AG04450 (cell line): ENCODE measurements around the gene NKX6-2. TPM values are rescaled to one million over a fixed set of nuclear protein-coding genes. Genes with fewer than 3 reads are reported as not detected.
"Not testable (repeated sequence)": the region's sequence is repeated elsewhere in the genome, so short reads cannot be mapped to it uniquely, and the experiment has no call there.

Experiments used
- CTCF ChIA-PET: fragments of 300-600, 350-600 bp; formaldehyde crosslinking; extraction: SDS; loops from one replicate; lab custom pipeline; 2022; ENCODE audit warnings: antibody characterized with exemption, inconsistent platforms; lab: Charles Lee
- POLR2A ChIA-PET: fragments of 350-600 bp; formaldehyde crosslinking; extraction: SDS; loops from one replicate; lab custom pipeline; 2021; ENCODE audit warnings: antibody characterized with exemption, inconsistent platforms; lab: Yijun Ruan, JAX
- DNase-seq: peaks from one replicate; pipeline ENCODE4 v3.0.0-alpha.2; 2011; ENCODE audit warnings: low read depth, low spot score
- H3K27ac ChIP-seq: one replicate; pipeline ENCODE4 v1.5.1; 2012; ENCODE audit warnings: low read depth, low read length, control low read depth
- H3K27me3 ChIP-seq: one replicate; pipeline ENCODE4 v1.6.0; 2012; ENCODE audit warnings: low read length; ENCODE audit not compliant: control insufficient read depth, insufficient read depth
- H3K4me3 ChIP-seq: 2 replicates; pipeline ENCODE4 v1.5.1; 2011; ENCODE audit warnings: mild to moderate bottlenecking, low read depth, low read length, control low read depth
- H3K9me3 ChIP-seq: 2 replicates; pipeline ENCODE4 v1.5.1; 2012; ENCODE audit warnings: low read length; ENCODE audit not compliant: control insufficient read depth, insufficient read depth
- CTCF ChIP-seq: IDR thresholded peaks from 2 replicates; pipeline ENCODE4 v1.5.1; 2011; ENCODE audit warnings: low read depth, low read length, control low read depth, inconsistent platforms
- polyA plus RNA-seq: library from polyadenylated mRNA; depleted of rRNA; stranded (reverse); fragments of >200 nt; gene quantifications from 2 replicates; pipeline ENCODE4 v1.2.3, GENCODE V29; 2011

NKX6-2 gene
- polyA plus RNA-seq, 1 experiment: not detected

GRCh38 chr10:132799865-132800264 is 13.9 kb upstream of the NKX6-2 start:
- H3K4me3 ChIP-seq: no peak overlapping the region
- ChIA-PET CTCF (no interaction called here), POLR2A (no interaction called here)
- peaks cover 8% of the 10 kb centered on the region for H3K9me3 ChIP-seq
- TF ChIP-seq CTCF: no peak
- H3K27me3 ChIP-seq: peaks cover 13% of the 10 kb centered on the region
- no peak for DNase-seq
- no peak overlapping the region for H3K27ac ChIP-seq

- no peak for TF ChIP-seq CTCF
- ChIA-PET CTCF (no interaction called here), POLR2A (no interaction called here)
- peaks cover 13% of the 10 kb centered on the region for H3K27me3 ChIP-seq
- no peak overlapping the region for H3K4me3 ChIP-seq
- H3K27ac ChIP-seq: no peak overlapping the region
- no peak for DNase-seq
- peaks cover 8% of the 10 kb centered on the region for H3K9me3 ChIP-seq
These were observed 12.9 kb upstream of the NKX6-2 start for GRCh38 chr10:132798876-132799275.

- peaks cover 10% of the 10 kb centered on the region for H3K9me3 ChIP-seq
- POLR2A ChIA-PET: no interaction called here
- H3K4me3 ChIP-seq: no peak overlapping the region
- no peak for TF ChIP-seq CTCF
- DNase-seq: no peak
- no peak overlapping the region for H3K27ac ChIP-seq
- CTCF ChIA-PET: no interaction called here
- peaks cover 13% of the 10 kb centered on the region for H3K27me3 ChIP-seq
These were observed 12.5 kb upstream of the NKX6-2 start for GRCh38 chr10:132798403-132798802.

GRCh38 chr10:132797986-132798385 is 12.0 kb upstream of the NKX6-2 start:
- H3K4me3 ChIP-seq, H3K27ac ChIP-seq, DNase-seq, CTCF ChIA-PET, POLR2A ChIA-PET: not testable (repeated sequence)
- H3K9me3 ChIP-seq: peaks cover 15% of the 10 kb centered on the region
- peaks cover 13% of the 10 kb centered on the region for H3K27me3 ChIP-seq

GRCh38 chr10:132796846-132797245 is 10.9 kb upstream of the NKX6-2 start:
- no peak for DNase-seq
- H3K27me3 ChIP-seq: peaks cover 13% of the 10 kb centered on the region
- no peak overlapping the region for H3K4me3 ChIP-seq
- H3K9me3 ChIP-seq: peaks cover 15% of the 10 kb centered on the region
- ChIA-PET CTCF (no interaction called here), POLR2A (no interaction called here)
- no peak for TF ChIP-seq CTCF
- no peak overlapping the region for H3K27ac ChIP-seq
